SU-DHL-6 (cell line): ENCODE data around the gene ALDH1A1.

Experiments
- H2AFZ ChIP-seq: fragments of 200-600 bp; sonication (generic); 2 replicates; pipeline ENCODE4 v1.6.1; 2014; ENCODE audit warnings: low read depth, mild to moderate bottlenecking, moderate library complexity, mixed read lengths, antibody characterized with exemption, low read length; ENCODE audit not compliant: severe bottlenecking
- H3F3A ChIP-seq: fragments of 200-600 bp; shearing (Covaris generic); 2 replicates; pipeline ENCODE4 v1.6.0; 2016; ENCODE audit warnings: antibody characterized with exemption, mild to moderate bottlenecking; ENCODE audit not compliant: insufficient read depth
- H3K27ac ChIP-seq: fragments of 200-600 bp; sonication (generic); 2 replicates; pipeline ENCODE4 v1.5.1; 2016; ENCODE audit warnings: low read depth, mild to moderate bottlenecking, low read length, moderate library complexity, mixed read lengths
- H3K27me3 ChIP-seq: fragments of 200-600 bp; sonication (generic), shearing (Covaris generic); 2 replicates; pipeline ENCODE4 v1.6.0; 2014; ENCODE audit warnings: mild to moderate bottlenecking, low read length
- H3K36me3 ChIP-seq: fragments of 200-600 bp; sonication (generic); 2 replicates; pipeline ENCODE4 v1.6.1; 2014; ENCODE audit warnings: mild to moderate bottlenecking, low read length, mixed read lengths
- H3K4me2 ChIP-seq: fragments of 300-600, 200-600 bp; shearing (Covaris generic), sonication (generic); 2 replicates; pipeline ENCODE4 v1.6.0; 2014; ENCODE audit warnings: low read length, low read depth, mild to moderate bottlenecking; ENCODE audit not compliant: poor library complexity, severe bottlenecking
- H3K4me3 ChIP-seq: fragments of 200-600 bp; sonication (generic); 2 replicates; pipeline ENCODE4 v1.5.1; 2014; ENCODE audit warnings: antibody characterized with exemption, low read length, mild to moderate bottlenecking, mixed read lengths; ENCODE audit not compliant: insufficient read depth, poor library complexity, severe bottlenecking
- H3K79me2 ChIP-seq: fragments of 200-600 bp; sonication (generic); 2 replicates; pipeline ENCODE4 v1.6.1; 2014; ENCODE audit warnings: mild to moderate bottlenecking, low read length, moderate library complexity; ENCODE audit not compliant: insufficient read depth
- H3K9ac ChIP-seq: fragments of 200-600 bp; sonication (generic); 2 replicates; pipeline ENCODE4 v1.7.0; 2014; ENCODE audit warnings: mild to moderate bottlenecking, low read length
- H3K9me2 ChIP-seq: fragments of 200-600 bp; sonication (generic); replicated peaks from 2 replicates; pipeline ENCODE4 v1.6.1; 2014; ENCODE audit warnings: low read length; ENCODE audit not compliant: insufficient read depth
- H3K9me3 ChIP-seq: fragments of 200-600 bp; sonication (generic); 2 replicates; pipeline ENCODE4 v1.6.1; 2014; ENCODE audit warnings: low read length, mixed read lengths; ENCODE audit not compliant: insufficient read depth
- H4K20me1 ChIP-seq: fragments of 200-600 bp; sonication (generic); 2 replicates; pipeline ENCODE4 v1.6.1; 2014; ENCODE audit warnings: low read depth, mild to moderate bottlenecking, antibody characterized with exemption, low read length, moderate library complexity, mixed read lengths
- CTCF ChIP-seq: fragments of 200-600 bp; sonication (generic); IDR thresholded peaks from one replicate; pipeline ENCODE4 v1.5.1; 2017; ENCODE audit warnings: antibody characterized with exemption, mild to moderate bottlenecking, low read length, moderate library complexity; ENCODE audit not compliant: insufficient read depth, poor library complexity, severe bottlenecking
- EZH2phosphoT487 ChIP-seq: fragments of 200-600 bp; sonication (generic), shearing (Covaris generic); conservative IDR thresholded peaks from 2 replicates; pipeline ENCODE4 v1.6.1; 2018; ENCODE audit warnings: mild to moderate bottlenecking, antibody characterized with exemption, low read length, moderate library complexity, mixed read lengths

ALDH1A1 gene

GRCh38 chr9:72924154-72924790 is 28.6 kb downstream of the ALDH1A1 start:
- no peak overlapping the region for H2AFZ ChIP-seq
- H3K79me2 ChIP-seq: no peaks in the 10 kb centered on the region
- no peaks in the 10 kb centered on the region for H3K9me3 ChIP-seq
- H3F3A ChIP-seq: no peaks in the 10 kb centered on the region
- no peak overlapping the region for H3K9ac ChIP-seq
- H3K9me2 ChIP-seq: no peaks in the 10 kb centered on the region
- no peaks in the 10 kb centered on the region for H3K27me3 ChIP-seq
- H3K4me3 ChIP-seq: no peak overlapping the region
- H3K4me2 ChIP-seq: no peak overlapping the region
- no peaks in the 10 kb centered on the region for H4K20me1 ChIP-seq
- H3K36me3 ChIP-seq: no peaks in the 10 kb centered on the region
- no peak overlapping the region for H3K27ac ChIP-seq
- no peak for TF ChIP-seq CTCF
- TF ChIP-seq EZH2phosphoT487: no peak

GRCh38 chr9:72923077-72923476 is 29.8 kb downstream of the ALDH1A1 start:
- Histone ChIP-seq H3F3A (no peaks in the 10 kb centered on the region), H3K36me3 (no peaks in the 10 kb centered on the region), H3K9ac (no peak overlapping the region), H4K20me1 (no peaks in the 10 kb centered on the region), H3K9me2 (no peaks in the 10 kb centered on the region), H3K27me3 (no peaks in the 10 kb centered on the region), H3K27ac (no peak overlapping the region), H3K4me3 (no peak overlapping the region), H3K4me2 (no peak overlapping the region), H3K79me2 (no peaks in the 10 kb centered on the region), H2AFZ (no peak overlapping the region), H3K9me3 (no peaks in the 10 kb centered on the region)
- no peak for TF ChIP-seq EZH2phosphoT487
- no peak for TF ChIP-seq CTCF

- Histone ChIP-seq H3K79me2 (no peaks in the 10 kb centered on the region), H3K9me2 (no peaks in the 10 kb centered on the region), H3F3A (no peaks in the 10 kb centered on the region), H3K4me2 (no peak overlapping the region), H3K9ac (no peak overlapping the region), H2AFZ (no peak overlapping the region), H4K20me1 (no peaks in the 10 kb centered on the region), H3K4me3 (no peak overlapping the region), H3K9me3 (no peaks in the 10 kb centered on the region), H3K36me3 (no peaks in the 10 kb centered on the region), H3K27me3 (no peaks in the 10 kb centered on the region), H3K27ac (no peak overlapping the region)
- no peak for TF ChIP-seq CTCF
- no peak for TF ChIP-seq EZH2phosphoT487
Measured at GRCh38 chr9:72921888-72922654, 30.8 kb downstream of the ALDH1A1 start.
